Lower leg skin (tissue), 4 donors: ENCODE results near the gene RBMS2. TPM values are rescaled to one million over a fixed set of nuclear protein-coding genes. Genes with fewer than 3 reads are reported as not detected.

Experiments
- DNase-seq, 2 donors: peaks; one replicate each; pipeline ENCODE4 v3.0.0-alpha.2; 2019; ENCODE audit warnings: low spot score in 2 of 2
- H3K4me3 ChIP-seq: fragments of 200-600 bp; sonication (generic); 2 replicates; pipeline ENCODE4 v1.5.1; 2017; ENCODE audit warnings: mild to moderate bottlenecking, low read depth; ENCODE audit not compliant: poor library complexity, severe bottlenecking
- POLR2A ChIP-seq, 2 donors: fragments of 450-650 bp; IDR thresholded peaks; one replicate each; pipeline ENCODE4 v1.6.1; 2016 to 2017; ENCODE audit warnings: antibody characterized with exemption in 2 of 2, mild to moderate bottlenecking in 1 of 2, moderate library complexity in 1 of 2
- WGBS, 2 donors: methylation state at CpG; one replicate each; pipeline ENCODE4 v1.1.5; 2018; 5-methylcytosine and 5-hydroxymethylcytosine counted together
- intact Hi-C: fragments of 100-400 bp; cut with DNase I; formaldehyde crosslinking; loops from one replicate; pipeline ENCODE4 v1.15.0; 2023; ENCODE audit warnings: low total_unique reads
- total RNA-seq, 4 donors: library from RNA; depleted of rRNA; stranded (reverse); fragments of >200 nt; gene quantifications; one replicate each; pipeline ENCODE4 v1.1.0, GENCODE V29; 2016
- TF ChIP-seq, protein P1 (sequence below), 3 donors: fragments of 450-650 bp; IDR thresholded peaks; one replicate each; pipeline ENCODE4 v1.5.1; 2016; ENCODE audit warnings: antibody characterized with exemption in 3 of 3, mild to moderate bottlenecking in 3 of 3, moderate library complexity in 2 of 3

The RBMS2 gene
- total RNA-seq, 4 donors from 2014 or later = 12.7 to 14.9 (median 13.7) TPM

DNA sequence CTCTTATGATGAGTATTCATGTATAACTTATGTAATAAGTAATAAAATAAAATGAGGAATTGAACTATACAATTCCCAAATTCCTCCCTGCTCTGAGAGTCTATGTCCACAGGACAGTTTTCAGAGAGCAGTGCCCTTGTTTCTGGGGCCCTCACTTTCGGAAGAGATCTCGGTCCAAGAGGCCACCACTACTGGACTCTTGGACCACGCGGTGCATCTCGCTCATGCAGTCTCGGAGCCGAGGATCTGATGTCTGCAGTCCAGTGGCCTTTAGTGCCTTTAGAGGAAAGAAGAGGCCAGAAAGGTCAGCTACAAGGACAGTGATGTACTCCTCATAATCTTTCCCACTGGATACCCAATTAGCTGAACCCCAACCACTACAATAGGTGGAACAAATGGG is 42.0 kb upstream of the RBMS2 start:
- 96% methylated on average over 7 of the region's 7 CpGs for WGBS, 2 donors
- DNase-seq = no peak
- intact Hi-C loops = no loop called here
- H3K4me3 ChIP-seq = no peak overlapping the region
- no peak for TF ChIP-seq POLR2A (IDR thresholded peaks at IDR 0.05)
- TF ChIP-seq, protein P1, sequence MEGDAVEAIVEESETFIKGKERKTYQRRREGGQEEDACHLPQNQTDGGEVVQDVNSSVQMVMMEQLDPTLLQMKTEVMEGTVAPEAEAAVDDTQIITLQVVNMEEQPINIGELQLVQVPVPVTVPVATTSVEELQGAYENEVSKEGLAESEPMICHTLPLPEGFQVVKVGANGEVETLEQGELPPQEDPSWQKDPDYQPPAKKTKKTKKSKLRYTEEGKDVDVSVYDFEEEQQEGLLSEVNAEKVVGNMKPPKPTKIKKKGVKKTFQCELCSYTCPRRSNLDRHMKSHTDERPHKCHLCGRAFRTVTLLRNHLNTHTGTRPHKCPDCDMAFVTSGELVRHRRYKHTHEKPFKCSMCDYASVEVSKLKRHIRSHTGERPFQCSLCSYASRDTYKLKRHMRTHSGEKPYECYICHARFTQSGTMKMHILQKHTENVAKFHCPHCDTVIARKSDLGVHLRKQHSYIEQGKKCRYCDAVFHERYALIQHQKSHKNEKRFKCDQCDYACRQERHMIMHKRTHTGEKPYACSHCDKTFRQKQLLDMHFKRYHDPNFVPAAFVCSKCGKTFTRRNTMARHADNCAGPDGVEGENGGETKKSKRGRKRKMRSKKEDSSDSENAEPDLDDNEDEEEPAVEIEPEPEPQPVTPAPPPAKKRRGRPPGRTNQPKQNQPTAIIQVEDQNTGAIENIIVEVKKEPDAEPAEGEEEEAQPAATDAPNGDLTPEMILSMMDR (IDR thresholded peaks at IDR 0.05) = no peak

DNA sequence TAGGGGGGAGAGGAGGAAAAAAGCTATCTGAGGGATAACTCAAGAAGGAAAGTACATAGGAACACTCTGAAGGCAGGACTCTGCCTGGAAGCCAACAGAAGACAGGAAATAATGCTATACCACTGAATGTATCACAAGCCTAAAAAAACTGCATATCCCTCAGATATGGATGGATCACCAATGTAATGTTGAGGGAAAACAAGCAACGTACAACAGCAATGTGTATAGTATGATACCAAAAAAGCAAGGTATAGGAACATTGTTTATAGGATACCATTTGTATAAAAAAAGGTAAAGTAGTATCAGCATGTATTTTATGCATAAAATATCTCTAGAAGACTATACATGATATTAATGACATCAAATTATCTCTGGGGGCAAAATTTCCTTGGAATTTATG is 37.1 kb upstream of the RBMS2 start:
- H3K4me3 ChIP-seq = no peak overlapping the region
- no peak for DNase-seq
- 86 to 94% methylated on average over 1 of the region's 1 CpG for WGBS, 2 donors
- intact Hi-C loops = no loop called here
- no peak for TF ChIP-seq POLR2A (IDR thresholded peaks at IDR 0.05)
- TF ChIP-seq, protein P1 (IDR thresholded peaks at IDR 0.05) = no peak

DNA sequence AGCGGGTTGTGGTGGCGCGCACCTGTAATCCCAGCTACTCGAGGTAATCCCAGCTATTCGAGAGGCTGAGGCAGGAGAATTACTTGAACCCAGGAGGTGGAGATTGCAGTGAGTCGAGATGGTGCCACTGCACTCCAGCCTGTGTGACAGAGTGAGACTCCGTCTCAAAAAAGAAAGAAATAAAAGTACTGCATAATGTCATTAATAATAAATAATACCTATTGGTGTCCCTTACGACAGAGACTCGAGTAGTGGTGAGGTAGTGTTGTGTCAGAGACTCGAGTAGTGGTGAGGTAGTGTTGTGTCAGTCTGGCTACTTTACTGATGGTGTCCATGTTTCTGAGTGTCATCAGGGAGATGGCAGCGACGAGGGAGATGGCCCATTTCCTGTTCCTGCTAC is 34.9 kb upstream of the RBMS2 start:
- intact Hi-C loops = no loop called here
- no peak for TF ChIP-seq POLR2A (IDR thresholded peaks at IDR 0.05)
- TF ChIP-seq, protein P1 (IDR thresholded peaks at IDR 0.05) = no peak
- H3K4me3 ChIP-seq = no peak overlapping the region
- WGBS, 2 donors = 83 to 88% methylated on average over 12 of the region's 12 CpGs
- no peak for DNase-seq

DNA sequence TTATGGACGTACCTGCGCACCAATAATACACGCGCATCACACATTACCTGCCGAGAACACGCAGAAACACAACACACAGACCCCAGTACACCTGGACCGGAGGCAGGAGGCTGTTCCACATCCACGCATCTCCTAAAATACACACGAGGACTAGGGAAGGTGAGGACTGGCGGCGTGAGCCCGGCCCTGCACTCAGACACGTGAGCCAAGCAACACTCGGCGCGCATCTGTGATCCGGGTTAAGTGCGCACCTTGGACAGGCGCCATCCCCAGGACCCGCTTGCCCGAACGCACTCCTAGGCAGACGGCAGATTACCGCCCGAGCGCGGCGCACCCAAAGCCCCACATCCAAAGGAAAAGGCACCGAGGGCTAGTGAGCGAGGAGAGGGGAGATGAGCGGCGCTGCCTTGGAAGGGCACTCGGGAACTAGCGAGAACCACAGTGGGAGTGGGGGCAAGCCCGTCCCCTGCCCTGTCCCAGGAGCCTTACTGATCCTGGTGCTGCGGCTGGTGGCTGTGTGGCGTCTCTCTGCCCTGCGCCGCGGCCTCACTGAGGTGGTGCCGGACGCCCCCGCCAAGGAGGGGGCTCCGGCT is 34.1 kb upstream of the RBMS2 start:
- intact Hi-C loops = no loop called here
- peak; percentile 22 to 89 for DNase-seq
- H3K4me3 ChIP-seq = peak overlapping the region; percentile 30
- TF ChIP-seq POLR2A (IDR thresholded peaks at IDR 0.05) = no peak
- TF ChIP-seq, protein P1 (IDR thresholded peaks at IDR 0.05) = no peak
- 5 to 8% methylated on average over 29 to 30 of the region's 44 CpGs for WGBS, 2 donors

DNA sequence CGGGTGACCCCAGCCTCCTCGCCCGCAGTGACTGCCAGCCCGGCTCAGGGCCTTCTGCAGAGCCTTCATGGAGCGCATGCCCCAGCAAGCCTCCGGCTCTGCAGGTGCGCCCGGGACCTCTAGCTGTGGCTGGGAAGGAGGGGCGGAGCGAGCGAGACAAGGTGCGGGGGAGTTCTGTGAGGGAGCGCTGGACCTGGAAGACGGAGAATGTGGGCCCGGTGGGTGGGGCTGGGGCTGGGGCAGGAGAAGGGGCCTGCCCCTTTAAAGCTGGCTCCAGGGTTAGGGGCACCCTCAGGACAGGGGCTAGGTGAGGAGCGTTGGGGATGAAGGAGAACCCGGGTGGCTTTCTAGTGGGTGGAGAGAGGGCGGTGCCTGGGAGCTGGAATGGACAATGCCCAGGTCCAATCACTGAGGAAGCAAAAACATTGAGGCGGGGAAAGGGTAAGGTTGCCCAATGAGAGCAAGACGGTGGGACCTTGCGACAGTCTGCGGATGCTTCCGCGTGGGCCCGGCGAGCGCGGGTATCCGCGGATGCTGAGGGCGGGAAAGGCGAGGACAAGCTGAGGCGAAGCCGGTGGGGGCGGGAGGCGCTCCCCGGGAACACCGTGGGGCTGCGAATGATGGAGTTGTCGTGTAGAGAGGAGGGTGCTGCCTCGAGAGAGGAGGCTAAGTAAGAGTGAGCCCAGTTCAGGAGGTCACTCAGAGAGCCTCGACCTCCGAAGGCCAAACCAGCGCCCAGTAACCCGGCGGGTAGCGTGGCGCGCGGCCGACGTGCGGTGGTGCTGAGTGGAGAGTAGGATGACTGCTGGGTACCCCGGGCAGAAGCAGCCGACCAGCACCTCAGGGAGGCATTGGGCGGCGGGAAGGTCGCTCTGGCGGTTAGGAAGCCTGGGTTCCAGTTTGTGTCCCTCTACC is 33.3 kb upstream of the RBMS2 start, which contains the start of gene GLS2:
Gene GLS2, minus strand, starts transcription at position 121 of the 915 bp plus-strand sequence. Its CDS starts 43 bp downstream, at position 78.
- H3K4me3 ChIP-seq = peak within 1 kb of the TSS; percentile 30
- DNase-seq = peak; percentile 78 to 95
- TF ChIP-seq, protein P1 (IDR thresholded peaks at IDR 0.05) = no peak
- no peak for TF ChIP-seq POLR2A (IDR thresholded peaks at IDR 0.05)
- intact Hi-C loops = no loop called here
- WGBS, 2 donors = 17 to 20% methylated on average over 52 to 56 of the region's 59 CpGs
